Endothelial cell of umbilical vein (primary cell): ENCODE data around the gene RNF150. TPM values are rescaled to one million over a fixed set of nuclear protein-coding genes. Genes with fewer than 3 reads are reported as not detected.

Experiments used
- BruUV-seq: library from RNA; stranded (reverse); fragments of 400-500 nt; replicated peaks from 2 replicates; lab custom pipeline; 2021; lab: Mats Ljungman, UMichigan
- CTCF ChIA-PET: fragments of 300-600, 350-600 bp; sonication (Branson Sonifier 250); formaldehyde crosslinking; loops from one replicate; lab custom pipeline; 2021; ENCODE audit warnings: antibody characterized with exemption, inconsistent platforms; lab: Charles Lee
- POLR2A ChIA-PET: fragments of 300-600, 350-600 bp; sonication (Branson Sonifier 250); formaldehyde crosslinking; loops from one replicate; lab custom pipeline; 2021; ENCODE audit warnings: antibody characterized with exemption, inconsistent platforms; lab: Charles Lee
- DNase-seq: peaks from one replicate; pipeline ENCODE4 v3.0.0-alpha.2; 2011; ENCODE audit warnings: low read depth, low spot score
- FAIRE-seq: peaks from 2 replicates; lab custom pipeline; 2011; peaks lifted over from hg19 to GRCh38; lab: Jason Lieb, UNC
- H2AFZ ChIP-seq: 2 replicates; pipeline ENCODE4 v1.6.0; 2012; ENCODE audit warnings: low read depth, low read length, control low read depth, inconsistent platforms
- H3K27ac ChIP-seq: 2 replicates; pipeline ENCODE4 v1.5.1; 2011; ENCODE audit warnings: low read depth, mild to moderate bottlenecking, control low read depth, low read length, moderate library complexity; ENCODE audit not compliant: insufficient read depth
- H3K27me3 ChIP-seq, 2 experiments: 2 replicates each; pipeline versions ENCODE4 v1.6.0 to v1.6.1; 2011; ENCODE audit warnings: low read length in 2 of 2, mixed read lengths in 1 of 2; ENCODE audit not compliant: control insufficient read depth in 2 of 2, insufficient read depth in 2 of 2
- H3K36me3 ChIP-seq, 2 experiments: 2 replicates in 1 of 2; 3 replicates in 1 of 2; pipeline ENCODE4 v1.5.1; 2011; ENCODE audit warnings: low read length in 2 of 2, mild to moderate bottlenecking in 1 of 2, moderate library complexity in 1 of 2; ENCODE audit not compliant: control insufficient read depth in 2 of 2, insufficient read depth in 2 of 2; ENCODE audit errors: extremely low read depth in 1 of 2
- H3K4me1 ChIP-seq: 3 replicates; pipeline ENCODE4 v1.5.1; 2011; ENCODE audit warnings: mild to moderate bottlenecking, low read length; ENCODE audit not compliant: control insufficient read depth, insufficient read depth; ENCODE audit errors: extremely low read depth
- H3K4me2 ChIP-seq: 2 replicates; pipeline ENCODE4 v1.6.1; 2011; ENCODE audit warnings: low read length, control low read depth, mixed read lengths; ENCODE audit not compliant: insufficient read depth
- H3K4me3 ChIP-seq, 3 experiments: fragments of 200-600 bp in 1 of 3; sonication (generic), shearing (Covaris generic) in 1 of 3; replicated peaks in 1 of 3; 2 replicates each; pipeline ENCODE4 v1.5.1; 2011 to 2016; ENCODE audit warnings: control low read depth in 3 of 3, low read length in 3 of 3, mild to moderate bottlenecking in 2 of 3, inconsistent platforms in 1 of 3, low read depth in 1 of 3, moderate library complexity in 1 of 3; ENCODE audit not compliant: insufficient read depth in 1 of 3
- H3K79me2 ChIP-seq: 2 replicates; pipeline ENCODE4 v1.6.0; 2012; ENCODE audit warnings: low read length, inconsistent platforms; ENCODE audit not compliant: control insufficient read depth, insufficient read depth
- H3K9ac ChIP-seq: replicated peaks from 2 replicates; pipeline ENCODE3; 2011; ENCODE audit warnings: low read length, control low read depth; ENCODE audit not compliant: insufficient read depth; ENCODE audit errors: extremely low read depth
- H3K9me1 ChIP-seq: replicated peaks from 3 replicates; pipeline ENCODE4 v1.6.0; 2011; ENCODE audit warnings: mild to moderate bottlenecking, low read length; ENCODE audit not compliant: control insufficient read depth, insufficient read depth; ENCODE audit errors: extremely low read depth
- H3K9me3 ChIP-seq: replicated peaks from 2 replicates; pipeline ENCODE4 v1.5.1; 2012; ENCODE audit warnings: low read length, inconsistent platforms; ENCODE audit not compliant: control insufficient read depth, insufficient read depth
- H4K20me1 ChIP-seq: replicated peaks from 2 replicates; pipeline ENCODE3; 2011; ENCODE audit warnings: mild to moderate bottlenecking, low read length; ENCODE audit not compliant: control insufficient read depth, insufficient read depth; ENCODE audit errors: extremely low read depth
- CTCF ChIP-seq, 2 donors: IDR thresholded peaks; 1 replicate in 1 of 2; 2 replicates in 1 of 2; pipeline ENCODE4 v1.5.1; 2011; ENCODE audit warnings: low read length in 2 of 2, mild to moderate bottlenecking in 2 of 2, moderate library complexity in 2 of 2, control low read depth in 1 of 2, inconsistent platforms in 1 of 2, low read depth in 1 of 2; ENCODE audit not compliant: insufficient read depth in 1 of 2; ENCODE audit errors: extremely low read depth in 1 of 2
- EZH2 ChIP-seq: IDR thresholded peaks from 2 replicates; pipeline ENCODE4 v1.6.1; 2012; ENCODE audit warnings: borderline replicate concordance, low read depth, mild to moderate bottlenecking, moderate library complexity, low read length, inconsistent platforms; ENCODE audit not compliant: severe bottlenecking
- FOS ChIP-seq: IDR thresholded peaks from 2 replicates; pipeline ENCODE4 v1.6.1; 2011; ENCODE audit warnings: mild to moderate bottlenecking, low read length, moderate library complexity, borderline replicate concordance; ENCODE audit not compliant: insufficient read depth
- GATA2 ChIP-seq: IDR thresholded peaks from 2 replicates; pipeline ENCODE4 v1.7.0; 2011; ENCODE audit warnings: low read depth, mild to moderate bottlenecking, moderate library complexity, mixed read lengths, low read length; ENCODE audit not compliant: insufficient read length, insufficient read depth
- JUN ChIP-seq: IDR thresholded peaks from 2 replicates; pipeline ENCODE4 v1.6.1; 2011; ENCODE audit warnings: borderline replicate concordance, low read depth; ENCODE audit not compliant: insufficient read length, insufficient read depth
- MYC ChIP-seq: IDR thresholded peaks from one replicate; pipeline ENCODE4 v1.6.1; 2011; ENCODE audit warnings: mild to moderate bottlenecking, low read depth, low read length
- POLR2A ChIP-seq: IDR thresholded peaks from 2 replicates; pipeline ENCODE4 v1.6.1; 2012; ENCODE audit warnings: low read depth, mild to moderate bottlenecking, control low read depth, low read length
- POLR2AphosphoS5 ChIP-seq: IDR thresholded peaks from 2 replicates; pipeline ENCODE4 v1.6.1; 2012; ENCODE audit warnings: low read depth, mild to moderate bottlenecking, control low read depth, low read length, moderate library complexity; ENCODE audit not compliant: insufficient read depth
- dilution Hi-C: fragments of 300-500 bp; cut with MboI; formaldehyde crosslinking; loops from one replicate; pipeline ENCODE4 v1.15.0; 2019; ENCODE audit warnings: low sequenced_read_pairs; ENCODE audit not compliant: extremely low pct_ligation_motif_present
- intact Hi-C: fragments of 100-400 bp; cut with micrococcal nuclease; formaldehyde crosslinking; loops from one replicate; pipeline ENCODE4 v1.10.0; 2022
- polyA plus RNA-seq, 4 experiments: library from polyadenylated mRNA; depleted of rRNA in 3 of 4; stranded (reverse) in 3 of 4; unstranded in 1 of 4; fragments of >200 nt; gene quantifications; 2 replicates each; pipeline versions ENCODE4 v1.2.1 to v1.2.3, GENCODE V29; 2011 to 2012; ENCODE audit warnings: missing spikeins in 1 of 4
- total RNA-seq: library from RNA; stranded (reverse); gene quantifications from 2 replicates; pipeline ENCODE4 v1.2.3, GENCODE V29; 2021
- TF ChIP-seq, protein P1 (sequence below): IDR thresholded peaks from 2 replicates; pipeline ENCODE4 v1.6.1; 2011; ENCODE audit not compliant: insufficient read depth, insufficient read length

RNF150 gene
- total and polyA plus RNA-seq, 2 donors (not counting 3 experiments of a cell fraction or from before 2014, with no cell fraction given), result 0.33 to 0.35 TPM

DNA sequence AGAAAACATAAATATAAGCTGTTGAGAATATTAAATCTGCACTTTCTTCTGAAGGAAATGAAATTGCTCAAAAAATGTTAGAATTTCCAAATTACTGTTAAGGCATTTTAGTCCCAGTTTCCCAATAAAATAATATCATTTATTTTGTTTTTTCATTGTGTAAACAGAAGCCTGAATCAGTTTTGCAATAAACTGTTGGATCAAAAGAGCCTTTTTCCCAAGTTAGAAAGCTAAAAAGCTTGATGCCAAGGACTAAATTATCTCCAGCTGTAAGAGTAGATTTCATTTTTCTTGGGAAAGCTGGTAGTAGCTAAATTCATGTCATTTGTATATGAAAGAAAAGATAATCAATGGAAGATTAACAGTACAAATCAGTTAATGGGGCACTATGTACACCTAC, 95.8 kb downstream of the RNF150 start:
- H3K79me2 ChIP-seq, result no peaks in the 10 kb centered on the region
- H3K9me1 ChIP-seq, result no peaks in the 10 kb centered on the region
- no peak overlapping the region for H2AFZ ChIP-seq
- dilution Hi-C loops, result no loop called here
- no TSS peak for BruUV-seq
- H3K4me2 ChIP-seq, result no peak overlapping the region
- H3K4me1 ChIP-seq, result no peaks in the 10 kb centered on the region
- H3K27ac ChIP-seq, result no peak overlapping the region
- no peaks in the 10 kb centered on the region for H3K27me3 ChIP-seq
- no peaks in the 10 kb centered on the region for H3K9me3 ChIP-seq
- no peak for FAIRE-seq
- POLR2A ChIA-PET, result no interaction called here
- TF ChIP-seq, protein P1, sequence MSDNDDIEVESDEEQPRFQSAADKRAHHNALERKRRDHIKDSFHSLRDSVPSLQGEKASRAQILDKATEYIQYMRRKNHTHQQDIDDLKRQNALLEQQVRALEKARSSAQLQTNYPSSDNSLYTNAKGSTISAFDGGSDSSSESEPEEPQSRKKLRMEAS, result no peak
- TF ChIP-seq MYC (no peak), FOS (no peak), POLR2A (no peak), CTCF (IDR thresholded peaks at IDR 0.05; ENCODE audit: extremely low read depth in 1 of 2, insufficient read depth in 1 of 2, low read depth in 1 of 2, low read length in 2 of 2) (no peak), EZH2 (no peak), JUN (no peak), POLR2AphosphoS5 (no peak), GATA2 (no peak)
- H3K4me3 ChIP-seq, result no peak overlapping the region
- intact Hi-C loops, result no loop called here
- H3K9ac ChIP-seq, result no peak overlapping the region
- CTCF ChIA-PET, result interaction anchor here (1.1 kb wide), 1 partner anchor 9 kb away, joined by 3 read pairs; no protein-coding TSS in a partner anchor
- no peak for DNase-seq
- no peaks in the 10 kb centered on the region for H3K36me3 ChIP-seq
- H4K20me1 ChIP-seq, result no peaks in the 10 kb centered on the region
